ENCODE results near the gene SPATA16. TPM values are rescaled to one million over a fixed set of nuclear protein-coding genes. Genes with fewer than 3 reads are reported as not detected.

SPATA16 gene
- total and polyA plus RNA-seq, 3 donors from 2014 or later = 23.4 to 82.9 (median 36.6) TPM

- WGBS, 2 donors = 59 to 70% methylated on average over 2 of the region's 2 CpGs
- Histone ChIP-seq H3K36me3 (ENCODE audit: low read depth, missing control alignments) (no peaks in the 10 kb centered on the region), H3K4me3 (no peak overlapping the region), H3K9me3 (no peaks in the 10 kb centered on the region), H3K27me3 (no peaks in the 10 kb centered on the region), H3K4me1 (no peaks in the 10 kb centered on the region), H3K27ac (no peak overlapping the region)
- intact Hi-C loops (cut with DNase I; ENCODE audit: low total_unique reads) = no loop called here
- DNase-seq = no peak
- TF ChIP-seq POLR2A (IDR thresholded peaks at IDR 0.05) = no peak
- TF ChIP-seq CTCF (IDR thresholded peaks at IDR 0.05) = no peak
Observed at GRCh38 chr3:173055228-173055933, 85.7 kb downstream of the SPATA16 start.

- Histone ChIP-seq H3K4me1 (no peaks in the 10 kb centered on the region), H3K4me3 (no peak overlapping the region), H3K9me3 (no peaks in the 10 kb centered on the region), H3K27me3 (no peaks in the 10 kb centered on the region), H3K36me3 (ENCODE audit: low read depth, missing control alignments) (no peaks in the 10 kb centered on the region), H3K27ac (no peak overlapping the region)
- no peak for TF ChIP-seq CTCF (IDR thresholded peaks at IDR 0.05)
- no peak for TF ChIP-seq POLR2A (IDR thresholded peaks at IDR 0.05)
- WGBS, 2 donors = 90 to 94% methylated on average over 2 of the region's 2 CpGs
- DNase-seq = no peak
- intact Hi-C loops (cut with DNase I; ENCODE audit: low total_unique reads) = no loop called here
Observed at GRCh38 chr3:173049360-173049759, 91.7 kb downstream of the SPATA16 start.

DNA sequence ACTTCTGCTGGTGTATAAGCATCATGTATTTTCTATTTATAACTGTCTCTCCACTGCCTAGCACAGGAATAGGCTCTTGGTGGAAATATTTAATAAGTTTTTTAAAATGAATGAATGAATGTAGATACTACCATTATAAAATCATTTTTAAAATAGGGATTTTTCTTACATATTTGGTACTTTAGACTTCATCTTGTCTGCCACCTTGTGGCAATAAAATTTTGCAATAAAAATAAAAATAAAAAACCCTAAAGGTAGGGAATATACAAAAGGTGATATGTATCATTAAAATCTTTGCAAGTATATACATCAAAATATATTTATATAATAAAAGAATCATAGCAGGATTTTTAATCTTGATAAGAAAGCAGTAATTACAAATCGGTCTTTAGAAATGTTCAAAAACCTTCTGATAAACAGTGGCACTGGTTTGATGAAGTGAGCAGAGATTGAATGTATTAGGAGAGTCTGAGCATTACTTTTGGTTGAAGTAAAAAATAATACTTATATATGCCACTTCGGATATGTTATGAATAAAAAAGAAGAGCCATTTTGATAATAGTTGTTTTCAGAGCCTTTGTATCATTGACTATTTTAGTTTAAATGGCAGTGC, 95.2 kb downstream of the SPATA16 start:
- TF ChIP-seq POLR2A (IDR thresholded peaks at IDR 0.05) = no peak
- TF ChIP-seq CTCF (IDR thresholded peaks at IDR 0.05) = peak in 1 of 3 experiments; percentile 44
- H3K9me3 ChIP-seq = no peaks in the 10 kb centered on the region
- no peak overlapping the region for H3K4me3 ChIP-seq
- H3K27ac ChIP-seq = no peak overlapping the region
- H3K27me3 ChIP-seq = no peaks in the 10 kb centered on the region
- DNase-seq = no peak
- intact Hi-C loops (cut with DNase I; ENCODE audit: low total_unique reads) = no loop called here
- no peaks in the 10 kb centered on the region for H3K36me3 ChIP-seq (ENCODE audit: low read depth, missing control alignments)
- H3K4me1 ChIP-seq = no peaks in the 10 kb centered on the region
- 69 to 78% methylated on average over 2 of the region's 2 CpGs for WGBS, 2 donors

- no peak for TF ChIP-seq CTCF (IDR thresholded peaks at IDR 0.05)
- no peak for TF ChIP-seq POLR2A (IDR thresholded peaks at IDR 0.05)
- Histone ChIP-seq H3K9me3 (no peaks in the 10 kb centered on the region), H3K27me3 (no peaks in the 10 kb centered on the region), H3K4me1 (no peaks in the 10 kb centered on the region), H3K4me3 (no peak overlapping the region), H3K36me3 (ENCODE audit: low read depth, missing control alignments) (no peaks in the 10 kb centered on the region), H3K27ac (no peak overlapping the region)
- 50 to 51% methylated on average over 2 of the region's 2 CpGs for WGBS, 2 donors
- DNase-seq = no peak
- intact Hi-C loops (cut with DNase I; ENCODE audit: low total_unique reads) = no loop called here
Observed at GRCh38 chr3:173044998-173045397, 96.0 kb downstream of the SPATA16 start.

GRCh38 chr3:173043757-173044156, 97.3 kb downstream of the SPATA16 start:
- H3K27me3 ChIP-seq = no peaks in the 10 kb centered on the region
- intact Hi-C loops (cut with DNase I; ENCODE audit: low total_unique reads) = no loop called here
- DNase-seq = no peak
- H3K4me1 ChIP-seq = no peaks in the 10 kb centered on the region
- no peak overlapping the region for H3K4me3 ChIP-seq
- H3K27ac ChIP-seq = no peak overlapping the region
- H3K9me3 ChIP-seq = no peaks in the 10 kb centered on the region
- 93% methylated on average over 5 of the region's 5 CpGs for WGBS, 2 donors
- TF ChIP-seq POLR2A (IDR thresholded peaks at IDR 0.05) (no peak), CTCF (IDR thresholded peaks at IDR 0.05) (no peak)
- no peaks in the 10 kb centered on the region for H3K36me3 ChIP-seq (ENCODE audit: low read depth, missing control alignments)

Measured in testis (tissue), 3 donors.